Activated CD4-positive, alpha-beta T cell treated with anti-CD3 and anti-CD28 coated beads for 36 hours (primary cell): ENCODE measurements around the gene PDZK1IP1. TPM values are rescaled to one million over a fixed set of nuclear protein-coding genes. Genes with fewer than 3 reads are reported as not detected.

ENCODE experiments used
- ATAC-seq: fragments of 200-7000 bp; cut with Tn5 transposase; one replicate; pipeline ENCODE4 v1.10.0; 2021; ENCODE audit warnings: mild to moderate bottlenecking, moderate library complexity
- CTCF ChIA-PET: fragments of 350-600 bp; sonication (Branson Sonifier 250); formaldehyde crosslinking; loops from one replicate; lab custom pipeline; 2021; ENCODE audit warnings: antibody characterized with exemption; lab: Charles Lee
- POLR2A ChIA-PET: fragments of 350-600 bp; sonication (Branson Sonifier 250); formaldehyde crosslinking; loops from one replicate; lab custom pipeline; 2021; ENCODE audit warnings: antibody characterized with exemption, inconsistent platforms; lab: Charles Lee
- DNase-seq: peaks from one replicate; pipeline ENCODE4 v3.0.0-alpha.2; 2020
- H3K27ac Mint-ChIP-seq: one replicate; pipeline ENCODE4 v1.8.0; 2021; ENCODE audit warnings: mixed read lengths
- H3K27me3 Mint-ChIP-seq: one replicate; pipeline ENCODE4 v1.8.0; 2021; ENCODE audit warnings: mixed read lengths
- H3K36me3 Mint-ChIP-seq: one replicate; pipeline ENCODE4 v1.8.0; 2021; ENCODE audit warnings: low read depth, mixed read lengths
- H3K4me1 Mint-ChIP-seq: one replicate; pipeline ENCODE4 v1.8.0; 2021; ENCODE audit warnings: mixed read lengths
- H3K4me3 Mint-ChIP-seq: one replicate; pipeline ENCODE4 v1.8.0; 2021; ENCODE audit warnings: mild to moderate bottlenecking, moderate library complexity, mixed read lengths
- H3K9me3 Mint-ChIP-seq: one replicate; pipeline ENCODE4 v1.8.0; 2021; ENCODE audit warnings: low read depth, mixed read lengths
- intact Hi-C, 2 experiments: fragments of 100-400 bp; cut with DNase I in 1 of 2; cut with micrococcal nuclease in 1 of 2; formaldehyde crosslinking; loops; one replicate each; pipeline versions ENCODE4 v1.14.2 to v1.15.1; 2022 to 2024; cut with DNase I, micrococcal nuclease
- total RNA-seq, 2 experiments: library from RNA; stranded (reverse); gene quantifications; one replicate each; pipeline ENCODE4 v1.2.3, GENCODE V29; 2021

PDZK1IP1 gene
- total RNA-seq, 2 experiments from 2014 or later = not detected

GRCh38 chr1:47179988-47180563 is 9.8 kb downstream of the PDZK1IP1 start:
- ChIA-PET CTCF (interaction anchor here (0.9 to 7.6 kb wide), 6 partner anchors 12 to 546 kb away, joined by 3 to 121 read pairs (median 8); partner anchors contain the start of genes FOXD2 and PDZK1IP1), POLR2A (no interaction called here)
- no peak overlapping the region for H3K4me3 Mint-ChIP-seq
- peaks cover 20% of the 10 kb centered on the region for H3K27me3 Mint-ChIP-seq
- H3K9me3 Mint-ChIP-seq = no peaks in the 10 kb centered on the region
- H3K27ac Mint-ChIP-seq = no peak overlapping the region
- no peaks in the 10 kb centered on the region for H3K36me3 Mint-ChIP-seq
- peaks cover 8% of the 10 kb centered on the region for H3K4me1 Mint-ChIP-seq
- DNase-seq = no peak
- intact Hi-C loops = loop anchor here (1.0 to 10.0 kb wide), 7 partner anchors 82 to 546 kb away; partner anchors contain the start of gene FOXD2 (in 1 of the 2)
- no peak for ATAC-seq

- H3K36me3 Mint-ChIP-seq = no peaks in the 10 kb centered on the region
Observed at GRCh38 chr1:47179017-47179987, 10.5 kb downstream of the PDZK1IP1 start.

GRCh38 chr1:47178654-47179016 is 11.2 kb downstream of the PDZK1IP1 start:
- Mint-ChIP-seq H3K4me3 (peak overlapping the region; percentile 57), H3K36me3 (no peaks in the 10 kb centered on the region), H3K27me3 (peaks cover 22% of the 10 kb centered on the region), H3K9me3 (no peaks in the 10 kb centered on the region), H3K4me1 (peaks cover 8% of the 10 kb centered on the region), H3K27ac (no peak overlapping the region)
- DNase-seq = no peak
- no peak for ATAC-seq
- CTCF ChIA-PET = interaction anchor here (0.6 to 7.6 kb wide), 23 partner anchors 8 to 550 kb away, joined by 3 to 121 read pairs (median 3); partner anchors contain the start of genes CMPK1 and PDZK1IP1
- POLR2A ChIA-PET = interaction anchor here (0.6 to 1.1 kb wide), 3 partner anchors 92 to 617 kb away, joined by 4 to 15 read pairs (median 6); no protein-coding TSS in a partner anchor
- intact Hi-C loops = loop anchor here (1.0 to 5.0 kb wide), 6 partner anchors 84 to 548 kb away; partner anchors contain the start of gene FOXD2 (in 1 of the 2)

More at GRCh38 chr1:47179017-47179987, 10.5 kb downstream of the PDZK1IP1 start:
- DNase-seq (peak; percentile 91), ATAC-seq (peak; percentile 90)
- H3K27ac Mint-ChIP-seq = no peak overlapping the region
- CTCF ChIA-PET = interaction anchor here (0.6 to 7.6 kb wide), 25 partner anchors 9 to 1671 kb away, joined by 3 to 121 read pairs (median 3); partner anchors contain the start of genes CMPK1, FOXD2 and PDZK1IP1
- POLR2A ChIA-PET = interaction anchor here (0.6 to 1.1 kb wide), 4 partner anchors 91 to 618 kb away, joined by 3 to 15 read pairs (median 5); no protein-coding TSS in a partner anchor
- H3K27me3 Mint-ChIP-seq = peaks cover 22% of the 10 kb centered on the region
- H3K4me1 Mint-ChIP-seq = peaks cover 8% of the 10 kb centered on the region
- intact Hi-C loops = loop anchor here (1.0 to 5.0 kb wide), 6 partner anchors 83 to 547 kb away; partner anchors contain the start of gene FOXD2 (in 1 of the 2)
- no peaks in the 10 kb centered on the region for H3K9me3 Mint-ChIP-seq
- H3K4me3 Mint-ChIP-seq = peak overlapping the region; percentile 57

GRCh38 chr1:47178020-47178419 is 11.8 kb downstream of the PDZK1IP1 start:
- Mint-ChIP-seq H3K36me3 (no peaks in the 10 kb centered on the region), H3K27ac (no peak overlapping the region), H3K4me3 (no peak overlapping the region), H3K27me3 (peaks cover 27% of the 10 kb centered on the region), H3K9me3 (no peaks in the 10 kb centered on the region), H3K4me1 (peaks cover 8% of the 10 kb centered on the region)
- intact Hi-C loops = loop anchor here (2.0 to 5.0 kb wide), 3 partner anchors 84 to 259 kb away; partner anchors contain the start of gene FOXD2 (in 1 of the 2)
- DNase-seq = no peak
- ATAC-seq = no peak
- POLR2A ChIA-PET = no interaction called here
- CTCF ChIA-PET = interaction anchor here (0.6 to 7.6 kb wide), 8 partner anchors 14 to 483 kb away, joined by 3 to 121 read pairs (median 4); partner anchors contain the start of gene PDZK1IP1

- Mint-ChIP-seq H3K27me3 (peaks cover 27% of the 10 kb centered on the region), H3K4me1 (peaks cover 8% of the 10 kb centered on the region), H3K36me3 (no peaks in the 10 kb centered on the region), H3K9me3 (no peaks in the 10 kb centered on the region), H3K27ac (no peak overlapping the region), H3K4me3 (no peak overlapping the region)
- ChIA-PET CTCF (interaction anchor here (0.7 to 7.6 kb wide), 15 partner anchors 9 to 1201 kb away, joined by 3 to 121 read pairs (median 4); partner anchors contain the start of genes PDZK1IP1 and STIL), POLR2A (no interaction called here)
- intact Hi-C loops = loop anchor here (5.0 kb wide), 2 partner anchors 87 to 262 kb away; partner anchors contain the start of gene FOXD2 (in 1 of the 2)
- ATAC-seq (peak; percentile 55), DNase-seq (peak; percentile 70)
Observed at GRCh38 chr1:47175227-47175934, 14.5 kb downstream of the PDZK1IP1 start.

GRCh38 chr1:47174656-47175020 is 15.2 kb downstream of the PDZK1IP1 start:
- Mint-ChIP-seq H3K9me3 (no peaks in the 10 kb centered on the region), H3K27ac (no peak overlapping the region), H3K4me1 (peaks cover 7% of the 10 kb centered on the region), H3K27me3 (peaks cover 26% of the 10 kb centered on the region), H3K4me3 (no peak overlapping the region), H3K36me3 (no peaks in the 10 kb centered on the region)
- ATAC-seq (no peak), DNase-seq (no peak)
- intact Hi-C loops = loop anchor here (5.0 kb wide), 2 partner anchors 88 to 263 kb away; partner anchors contain the start of gene FOXD2 (in 1 of the 2)
- CTCF ChIA-PET = interaction anchor here (0.7 to 7.6 kb wide), 9 partner anchors 11 to 1202 kb away, joined by 3 to 121 read pairs (median 4); partner anchors contain the start of gene PDZK1IP1
- POLR2A ChIA-PET = no interaction called here

- Mint-ChIP-seq H3K36me3 (no peaks in the 10 kb centered on the region), H3K4me3 (no peak overlapping the region), H3K4me1 (no peaks in the 10 kb centered on the region), H3K27me3 (peaks cover 27% of the 10 kb centered on the region), H3K9me3 (no peaks in the 10 kb centered on the region), H3K27ac (no peak overlapping the region)
- POLR2A ChIA-PET = no interaction called here
- no peak for ATAC-seq
- CTCF ChIA-PET = no interaction called here
- no peak for DNase-seq
- intact Hi-C loops = no loop called here
Observed at GRCh38 chr1:47172782-47173181, 17.1 kb downstream of the PDZK1IP1 start.

GRCh38 chr1:47164552-47164951 is 25.3 kb downstream of the PDZK1IP1 start:
- Mint-ChIP-seq H3K27me3 (peaks cover 39% of the 10 kb centered on the region), H3K4me1 (no peaks in the 10 kb centered on the region), H3K9me3 (no peaks in the 10 kb centered on the region), H3K27ac (no peak overlapping the region), H3K36me3 (no peaks in the 10 kb centered on the region), H3K4me3 (no peak overlapping the region)
- ATAC-seq (no peak), DNase-seq (no peak)
- intact Hi-C loops = no loop called here
- POLR2A ChIA-PET = no interaction called here
- CTCF ChIA-PET = no interaction called here

- DNase-seq = no peak
- Mint-ChIP-seq H3K4me1 (no peaks in the 10 kb centered on the region), H3K36me3 (no peaks in the 10 kb centered on the region), H3K27ac (no peak overlapping the region), H3K27me3 (peaks cover 30% of the 10 kb centered on the region), H3K4me3 (no peak overlapping the region), H3K9me3 (no peaks in the 10 kb centered on the region)
- ChIA-PET CTCF (interaction anchor here (0.7 to 1.0 kb wide), 2 partner anchors 18 to 637 kb away, joined by 3 read pairs; no protein-coding TSS in a partner anchor), POLR2A (no interaction called here)
- intact Hi-C loops = no loop called here
- ATAC-seq = no peak
Observed at GRCh38 chr1:47161298-47162040, 28.4 kb downstream of the PDZK1IP1 start.

GRCh38 chr1:47160716-47161115 is 29.1 kb downstream of the PDZK1IP1 start:
- Mint-ChIP-seq H3K9me3 (peaks cover 2% of the 10 kb centered on the region), H3K36me3 (no peaks in the 10 kb centered on the region), H3K4me3 (no peak overlapping the region), H3K27ac (no peak overlapping the region), H3K27me3 (peaks cover 31% of the 10 kb centered on the region), H3K4me1 (no peaks in the 10 kb centered on the region)
- no peak for ATAC-seq
- DNase-seq = no peak
- CTCF ChIA-PET = interaction anchor here (1.0 kb wide), 1 partner anchor 18 kb away, joined by 3 read pairs; no protein-coding TSS in a partner anchor
- POLR2A ChIA-PET = no interaction called here
- intact Hi-C loops = no loop called here
